GM12801 (cell line): ENCODE results near the gene PTCH2.

Source experiments
- TF ChIP-seq, protein P1 (sequence below): IDR thresholded peaks from one replicate; pipeline ENCODE4 v1.5.1; 2011; ENCODE audit warnings: control low read depth; ENCODE audit not compliant: insufficient read length; ENCODE audit errors: extremely low read depth

The PTCH2 gene

DNA sequence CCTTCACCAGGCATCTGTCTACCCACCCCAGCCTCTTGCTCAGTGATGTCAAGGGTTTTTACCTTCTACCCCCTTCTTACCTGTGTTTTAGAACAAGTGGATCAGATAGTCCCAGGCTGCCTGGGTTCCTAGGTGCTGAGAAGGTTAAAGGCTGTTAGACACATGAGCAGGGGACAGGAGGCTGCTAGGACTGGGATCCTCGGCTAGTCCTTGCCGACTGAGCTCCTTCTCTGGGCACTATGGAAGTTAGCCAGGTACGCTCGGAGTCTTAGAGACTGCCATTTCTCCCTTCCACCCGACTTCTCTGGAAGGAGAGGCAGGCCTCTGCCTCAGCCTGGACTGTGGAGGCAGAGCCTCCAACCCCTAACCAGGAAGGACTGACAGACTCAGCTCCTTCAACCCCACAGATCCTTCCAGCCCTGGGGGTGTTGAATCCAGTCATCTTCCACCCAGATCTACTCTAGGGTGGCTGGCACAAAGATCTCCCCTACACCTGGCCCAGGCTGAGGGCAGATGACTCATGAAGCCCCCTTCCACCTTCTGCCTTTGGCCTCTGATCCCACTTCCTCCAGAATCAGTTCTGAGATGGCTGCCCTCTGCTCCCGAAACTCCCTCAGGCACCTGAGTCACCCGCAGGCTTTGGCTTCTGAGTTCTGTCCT lies 36.2 kb downstream of the PTCH2 start, which contains the start of gene DYNLT4:
DYNLT4 (minus strand) TSS at position 648 of the 660 bp plus-strand sequence. CDS start 683 bp downstream, outside the sequence.
- TF ChIP-seq, protein P1, sequence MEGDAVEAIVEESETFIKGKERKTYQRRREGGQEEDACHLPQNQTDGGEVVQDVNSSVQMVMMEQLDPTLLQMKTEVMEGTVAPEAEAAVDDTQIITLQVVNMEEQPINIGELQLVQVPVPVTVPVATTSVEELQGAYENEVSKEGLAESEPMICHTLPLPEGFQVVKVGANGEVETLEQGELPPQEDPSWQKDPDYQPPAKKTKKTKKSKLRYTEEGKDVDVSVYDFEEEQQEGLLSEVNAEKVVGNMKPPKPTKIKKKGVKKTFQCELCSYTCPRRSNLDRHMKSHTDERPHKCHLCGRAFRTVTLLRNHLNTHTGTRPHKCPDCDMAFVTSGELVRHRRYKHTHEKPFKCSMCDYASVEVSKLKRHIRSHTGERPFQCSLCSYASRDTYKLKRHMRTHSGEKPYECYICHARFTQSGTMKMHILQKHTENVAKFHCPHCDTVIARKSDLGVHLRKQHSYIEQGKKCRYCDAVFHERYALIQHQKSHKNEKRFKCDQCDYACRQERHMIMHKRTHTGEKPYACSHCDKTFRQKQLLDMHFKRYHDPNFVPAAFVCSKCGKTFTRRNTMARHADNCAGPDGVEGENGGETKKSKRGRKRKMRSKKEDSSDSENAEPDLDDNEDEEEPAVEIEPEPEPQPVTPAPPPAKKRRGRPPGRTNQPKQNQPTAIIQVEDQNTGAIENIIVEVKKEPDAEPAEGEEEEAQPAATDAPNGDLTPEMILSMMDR: no peak

DNA sequence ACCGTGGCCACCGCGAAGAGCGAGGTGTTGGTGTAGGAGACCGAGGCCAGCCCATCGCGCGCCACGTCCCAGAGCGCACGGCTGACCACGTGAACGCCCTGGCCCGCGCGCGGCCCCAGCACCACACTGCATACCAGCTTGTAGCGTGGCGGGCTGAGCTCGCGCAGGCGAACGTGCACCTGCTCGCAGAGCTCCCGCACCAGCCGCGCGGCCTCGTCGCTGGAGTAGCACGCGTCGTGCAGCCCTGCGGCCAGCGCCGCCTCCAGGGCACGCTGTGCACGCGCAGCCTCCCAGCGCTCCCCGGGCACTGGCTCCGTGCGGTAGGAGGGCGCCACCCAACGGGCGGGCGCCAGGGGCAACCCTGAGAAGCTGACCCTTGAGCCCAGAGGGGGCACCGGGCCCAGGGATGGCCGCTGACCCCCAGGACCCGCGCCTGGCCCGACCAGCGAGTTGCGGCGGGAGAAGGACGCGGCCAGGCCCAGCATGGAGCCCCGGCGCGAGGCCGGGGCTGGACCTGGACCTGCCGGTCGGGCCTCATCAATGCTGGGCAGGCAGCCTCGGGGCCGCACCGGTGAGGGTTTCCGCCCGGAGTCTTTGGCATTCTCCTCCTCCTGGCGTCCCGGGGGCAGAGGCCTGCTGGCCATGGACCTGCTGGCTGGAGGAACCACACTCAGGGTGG lies 36.9 kb downstream of the PTCH2 start:
- TF ChIP-seq, protein P1: no peak

DNA sequence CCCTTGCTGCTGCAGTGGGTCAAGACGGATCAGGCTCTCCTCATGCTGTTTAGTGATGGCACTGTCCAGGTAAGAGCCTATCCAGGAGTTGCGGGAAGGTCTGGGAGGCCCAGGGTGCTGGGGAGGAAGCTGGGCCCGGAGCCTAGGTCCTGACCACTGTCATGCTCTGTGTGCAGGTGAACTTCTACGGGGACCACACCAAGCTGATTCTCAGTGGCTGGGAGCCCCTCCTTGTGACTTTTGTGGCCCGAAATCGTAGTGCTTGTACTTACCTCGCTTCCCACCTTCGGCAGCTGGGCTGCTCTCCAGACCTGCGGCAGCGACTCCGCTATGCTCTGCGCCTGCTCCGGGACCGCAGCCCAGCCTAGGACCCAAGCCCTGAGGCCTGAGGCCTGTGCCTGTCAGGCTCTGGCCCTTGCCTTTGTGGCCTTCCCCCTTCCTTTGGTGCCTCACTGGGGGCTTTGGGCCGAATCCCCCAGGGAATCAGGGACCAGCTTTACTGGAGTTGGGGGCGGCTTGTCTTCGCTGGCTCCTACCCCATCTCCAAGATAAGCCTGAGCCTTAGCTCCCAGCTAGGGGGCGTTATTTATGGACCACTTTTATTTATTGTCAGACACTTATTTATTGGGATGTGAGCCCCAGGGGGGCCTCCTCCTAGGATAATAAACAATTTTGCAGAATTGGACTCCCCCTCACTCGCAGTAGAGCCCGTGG lies 37.6 kb downstream of the PTCH2 start:
- TF ChIP-seq, protein P1: no peak

DNA sequence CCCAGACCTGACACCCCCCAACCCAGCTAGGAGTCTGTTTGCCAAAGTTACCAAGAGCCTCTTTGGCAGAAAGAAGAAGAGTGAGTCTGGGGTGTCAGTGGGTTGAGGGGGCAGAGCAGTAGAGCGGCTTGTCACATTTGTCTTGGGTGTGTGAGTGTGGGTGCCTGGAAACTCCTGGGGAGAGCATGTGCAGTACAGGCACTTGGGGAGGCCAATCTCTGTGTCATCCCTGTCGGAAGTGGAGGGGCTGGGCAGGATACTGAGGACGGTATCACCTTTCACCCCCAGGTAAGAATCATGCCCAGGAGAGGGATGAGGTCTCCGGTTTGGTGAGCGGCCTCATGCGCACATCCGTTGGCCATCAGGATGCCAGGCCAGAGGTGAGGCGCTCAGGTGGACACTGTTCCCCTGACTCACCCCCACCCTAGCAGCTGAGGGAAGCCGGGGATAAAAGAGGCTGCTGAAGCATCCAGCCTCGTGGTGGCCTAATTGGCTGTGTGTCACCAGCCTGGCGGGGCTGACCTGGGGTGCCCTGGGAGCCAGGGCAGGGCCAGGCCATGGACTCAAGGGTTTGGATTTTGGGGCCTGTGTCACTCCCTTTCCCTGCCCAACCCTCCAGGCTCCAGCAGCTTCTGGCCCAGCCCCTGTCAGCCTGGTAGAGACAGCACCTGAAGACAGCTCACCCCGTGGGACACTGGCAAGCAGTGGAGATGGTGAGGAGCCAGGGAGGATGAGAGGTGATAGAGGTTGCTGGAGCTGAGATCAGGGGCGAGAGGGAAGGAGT lies 39.5 kb downstream of the PTCH2 start:
- TF ChIP-seq, protein P1: no peak

DNA sequence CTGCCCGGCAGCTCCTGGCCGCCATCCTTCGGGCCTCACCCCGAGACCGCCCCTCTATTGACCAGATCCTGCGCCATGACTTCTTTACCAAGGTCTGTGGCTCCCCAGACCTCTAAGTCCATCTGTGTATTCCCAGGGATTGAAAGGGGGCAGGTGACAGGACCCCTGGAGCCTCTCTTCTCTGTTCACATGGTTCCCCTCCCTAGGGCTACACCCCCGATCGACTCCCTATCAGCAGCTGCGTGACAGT lies 40.1 kb downstream of the PTCH2 start:
- TF ChIP-seq, protein P1: no peak

DNA sequence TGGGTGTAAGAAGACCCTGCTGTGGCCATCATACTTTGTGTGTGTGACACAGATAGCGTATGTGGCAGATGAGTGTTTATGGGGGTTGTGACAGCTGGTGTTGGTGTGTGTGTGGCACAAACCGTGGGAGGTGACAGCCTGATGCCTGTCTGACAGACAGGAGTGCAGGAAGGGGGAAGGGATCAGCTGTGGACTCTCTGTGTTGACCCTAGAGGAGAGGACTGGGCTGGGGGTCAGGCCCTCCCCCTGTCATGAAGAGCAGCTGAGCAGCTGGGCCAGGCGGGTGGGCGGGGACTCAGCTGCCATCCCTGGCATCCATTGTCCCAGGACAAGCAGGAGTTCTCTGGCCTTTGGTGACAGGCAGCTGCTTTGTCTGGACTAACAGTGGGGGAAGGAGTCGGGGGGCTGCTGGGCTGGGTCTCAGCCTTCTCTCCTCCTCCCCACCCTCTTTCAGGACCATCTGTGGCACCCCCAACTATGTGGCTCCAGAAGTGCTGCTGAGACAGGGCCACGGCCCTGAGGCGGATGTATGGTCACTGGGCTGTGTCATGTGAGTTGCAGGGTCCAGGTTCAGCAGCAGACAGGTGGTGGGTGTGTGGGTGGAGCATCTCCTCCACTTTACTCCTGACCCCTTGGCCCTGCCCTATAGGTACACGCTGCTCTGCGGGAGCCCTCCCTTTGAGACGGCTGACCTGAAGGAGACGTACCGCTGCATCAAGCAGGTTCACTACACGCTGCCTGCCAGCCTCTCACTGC lies 40.6 kb downstream of the PTCH2 start:
- TF ChIP-seq, protein P1: no peak
